Endothelial cell (in vitro differentiated cells): ENCODE data around the gene SPATA31C1. TPM values are rescaled to one million over a fixed set of nuclear protein-coding genes. Genes with fewer than 3 reads are reported as not detected.
"Not testable (repeated sequence)": the region's sequence is repeated elsewhere in the genome, so short reads cannot be mapped to it uniquely, and the experiment has no call there.

Source experiments
- DNase-seq: peaks from one replicate; pipeline ENCODE4 v3.0.0; 2021; ENCODE audit warnings: low spot score
- H3K27ac Mint-ChIP-seq: one replicate; pipeline ENCODE4 v1.8.0; 2021; ENCODE audit warnings: mixed read lengths, inconsistent platforms; ENCODE audit not compliant: unreplicated experiment
- H3K27me3 Mint-ChIP-seq: one replicate; pipeline ENCODE4 v1.8.0; 2021; ENCODE audit warnings: mild to moderate bottlenecking, moderate library complexity, mixed read lengths, inconsistent platforms; ENCODE audit not compliant: unreplicated experiment
- H3K36me3 Mint-ChIP-seq: one replicate; pipeline ENCODE4 v1.8.0; 2021; ENCODE audit warnings: mild to moderate bottlenecking, low read depth, mixed read lengths, inconsistent platforms; ENCODE audit not compliant: unreplicated experiment
- H3K4me1 Mint-ChIP-seq: one replicate; pipeline ENCODE4 v1.8.0; 2021; ENCODE audit warnings: mild to moderate bottlenecking, mixed read lengths, inconsistent platforms; ENCODE audit not compliant: unreplicated experiment
- H3K4me3 Mint-ChIP-seq: one replicate; pipeline ENCODE4 v1.8.0; 2021; ENCODE audit warnings: mild to moderate bottlenecking, mixed read lengths, inconsistent platforms; ENCODE audit not compliant: unreplicated experiment
- H3K9me3 Mint-ChIP-seq: one replicate; pipeline ENCODE4 v1.8.0; 2021; ENCODE audit warnings: mixed read lengths, inconsistent platforms; ENCODE audit not compliant: unreplicated experiment
- long read RNA-seq: library from polyadenylated mRNA; unstranded; transcript quantifications from one replicate; pipeline ENCODE4 v2.0.0, GENCODE V29; 2020; ENCODE audit not compliant: unreplicated experiment
- total RNA-seq: library from RNA; stranded (reverse); fragmentation: NEBNext Ultra II Directional; extraction: Animal tissue kit (Norgen Biotek cat#: 25700); gene quantifications from one replicate; pipeline ENCODE4 v1.2.1, GENCODE V29; 2021; ENCODE audit not compliant: unreplicated experiment
- TF ChIP-seq, protein P1 (sequence below): fragments of 200-600 bp; sonication (generic); IDR thresholded peaks from one replicate; pipeline ENCODE4 v1.5.0; 2021; ENCODE audit warnings: antibody characterized with exemption; ENCODE audit not compliant: unreplicated experiment

Gene SPATA31C1
- total RNA-seq: not detected
- long read RNA-seq: 0 reads

DNA sequence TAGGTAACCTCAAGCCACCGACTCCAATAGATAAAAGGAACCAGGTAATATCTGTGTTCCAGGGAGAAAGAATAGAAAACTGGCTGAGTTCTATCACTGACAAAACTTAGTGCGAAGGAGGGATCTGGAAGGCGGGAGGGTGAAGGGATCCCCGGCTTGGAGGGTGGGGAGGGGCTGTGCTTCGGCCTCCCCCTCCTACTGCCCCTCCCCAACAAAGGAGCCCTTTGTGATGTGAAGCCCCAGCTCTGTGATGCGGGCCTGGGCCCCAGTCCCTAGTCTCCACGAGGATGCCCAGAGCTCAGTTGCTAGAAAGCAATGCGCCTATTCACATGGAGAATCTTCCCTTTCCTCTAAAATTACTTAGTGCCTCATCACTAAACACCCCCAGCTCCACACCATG, at the start of gene SPATA31C1:
TSS of gene SPATA31C1 (plus strand) at position 301 of the 400 bp plus-strand sequence.
- H3K4me3 Mint-ChIP-seq, H3K27ac Mint-ChIP-seq, H3K27me3 Mint-ChIP-seq, H3K9me3 Mint-ChIP-seq, DNase-seq, H3K4me1 Mint-ChIP-seq, H3K36me3 Mint-ChIP-seq: not testable (repeated sequence)

GRCh38 chr9:87868175-87868574, 49.6 kb upstream of the SPATA31C1 start:
- Mint-ChIP-seq H3K36me3 (peaks cover 7% of the 10 kb centered on the region), H3K4me1 (peaks cover 7% of the 10 kb centered on the region), H3K27me3 (peaks cover 4% of the 10 kb centered on the region), H3K4me3 (no peak overlapping the region), H3K27ac (no peak overlapping the region), H3K9me3 (peaks cover 5% of the 10 kb centered on the region)
- DNase-seq: no peak
- TF ChIP-seq, protein P1, sequence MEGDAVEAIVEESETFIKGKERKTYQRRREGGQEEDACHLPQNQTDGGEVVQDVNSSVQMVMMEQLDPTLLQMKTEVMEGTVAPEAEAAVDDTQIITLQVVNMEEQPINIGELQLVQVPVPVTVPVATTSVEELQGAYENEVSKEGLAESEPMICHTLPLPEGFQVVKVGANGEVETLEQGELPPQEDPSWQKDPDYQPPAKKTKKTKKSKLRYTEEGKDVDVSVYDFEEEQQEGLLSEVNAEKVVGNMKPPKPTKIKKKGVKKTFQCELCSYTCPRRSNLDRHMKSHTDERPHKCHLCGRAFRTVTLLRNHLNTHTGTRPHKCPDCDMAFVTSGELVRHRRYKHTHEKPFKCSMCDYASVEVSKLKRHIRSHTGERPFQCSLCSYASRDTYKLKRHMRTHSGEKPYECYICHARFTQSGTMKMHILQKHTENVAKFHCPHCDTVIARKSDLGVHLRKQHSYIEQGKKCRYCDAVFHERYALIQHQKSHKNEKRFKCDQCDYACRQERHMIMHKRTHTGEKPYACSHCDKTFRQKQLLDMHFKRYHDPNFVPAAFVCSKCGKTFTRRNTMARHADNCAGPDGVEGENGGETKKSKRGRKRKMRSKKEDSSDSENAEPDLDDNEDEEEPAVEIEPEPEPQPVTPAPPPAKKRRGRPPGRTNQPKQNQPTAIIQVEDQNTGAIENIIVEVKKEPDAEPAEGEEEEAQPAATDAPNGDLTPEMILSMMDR: no peak

DNA sequence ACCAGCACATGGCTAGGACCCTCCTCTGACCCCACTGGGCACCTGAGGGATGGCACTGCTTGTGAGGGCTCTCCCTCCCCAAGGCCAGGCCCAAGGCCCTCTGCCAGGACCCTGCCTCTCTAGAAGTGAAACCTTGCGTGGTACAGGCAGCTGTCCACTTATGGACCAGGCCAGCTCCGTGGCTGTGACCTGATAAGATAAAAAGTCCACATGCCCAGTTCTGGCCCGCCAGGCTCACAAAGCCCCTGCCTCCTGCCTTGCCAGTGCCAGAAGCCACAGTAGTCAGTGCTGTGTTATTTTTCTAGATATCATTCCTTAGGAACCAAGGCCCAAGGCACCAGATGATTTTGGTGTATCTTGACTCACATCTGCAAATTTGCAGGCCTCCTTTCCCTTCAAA, 49.1 kb upstream of the SPATA31C1 start:
- H3K27ac Mint-ChIP-seq: no peak overlapping the region
- no peak for DNase-seq
- peaks cover 4% of the 10 kb centered on the region for H3K4me1 Mint-ChIP-seq
- peaks cover 7% of the 10 kb centered on the region for H3K36me3 Mint-ChIP-seq
- peaks cover 2% of the 10 kb centered on the region for H3K27me3 Mint-ChIP-seq
- TF ChIP-seq, protein P1: no peak
- no peak overlapping the region for H3K4me3 Mint-ChIP-seq
- peaks cover 5% of the 10 kb centered on the region for H3K9me3 Mint-ChIP-seq

DNA sequence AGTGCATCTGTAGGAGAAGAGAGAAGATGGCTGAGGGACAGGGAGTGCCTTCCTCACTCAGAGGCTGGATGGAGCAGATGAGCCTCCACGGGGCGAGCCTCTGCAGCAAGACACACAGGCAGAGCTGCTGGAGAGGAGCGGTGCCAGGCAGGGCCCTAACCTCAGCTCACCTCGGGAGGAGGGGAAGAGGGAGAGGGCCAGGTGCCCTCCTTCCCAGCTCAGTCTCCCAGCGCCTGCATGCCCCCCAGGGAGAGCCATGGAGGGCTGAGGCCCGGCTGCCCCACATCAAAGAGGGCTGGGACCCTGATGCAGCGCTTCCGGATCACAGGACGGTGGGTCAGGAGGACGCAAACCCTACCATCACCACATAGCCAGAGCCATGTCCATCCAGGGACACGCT, 48.7 kb upstream of the SPATA31C1 start:
- Mint-ChIP-seq H3K9me3 (peaks cover 5% of the 10 kb centered on the region), H3K36me3 (peaks cover 7% of the 10 kb centered on the region), H3K27me3 (peaks cover 2% of the 10 kb centered on the region), H3K27ac (peak overlapping the region; percentile 71), H3K4me1 (peaks cover 4% of the 10 kb centered on the region), H3K4me3 (no peak overlapping the region)
- TF ChIP-seq, protein P1: no peak
- DNase-seq: no peak

GRCh38 chr9:87871425-87872078, 46.2 kb upstream of the SPATA31C1 start:
- H3K9me3 Mint-ChIP-seq: peaks cover 5% of the 10 kb centered on the region
- TF ChIP-seq, protein P1: no peak
- H3K27ac Mint-ChIP-seq: no peak overlapping the region
- H3K4me1 Mint-ChIP-seq: peaks cover 4% of the 10 kb centered on the region
- no peak for DNase-seq
- H3K36me3 Mint-ChIP-seq: peaks cover 7% of the 10 kb centered on the region
- H3K27me3 Mint-ChIP-seq: peaks cover 2% of the 10 kb centered on the region
- H3K4me3 Mint-ChIP-seq: no peak overlapping the region
